ENCODE results near the gene RDX.

The RDX gene

GRCh38 chr11:110249766-110250165, 46.6 kb downstream of the RDX start:
- Histone ChIP-seq H3K9me3 (ENCODE audit: insufficient read depth, low read depth, low read length) (no peaks in the 10 kb centered on the region), H3K79me2 (ENCODE audit: control insufficient read depth, insufficient read depth, low read length, poor library complexity) (no peaks in the 10 kb centered on the region), H3K27ac (ENCODE audit: low read depth, low read length) (no peak overlapping the region), H3K79me1 (ENCODE audit: low read length) (no peaks in the 10 kb centered on the region), H2AK5ac (ENCODE audit: low read length) (no peak overlapping the region), H3K4me2 (ENCODE audit: low read length) (no peak overlapping the region), H3K4me3 (ENCODE audit: low read depth, low read length) (no peak overlapping the region), H3K23ac (ENCODE audit: low read length) (no peak overlapping the region), H3K4ac (ENCODE audit: low read depth, low read length) (no peak overlapping the region), H3K18ac (ENCODE audit: low read length) (no peak overlapping the region), H3K4me1 (ENCODE audit: control insufficient read depth in 1 of 2, insufficient read depth in 2 of 2, low read length in 2 of 2) (no peaks in the 10 kb centered on the region), H2BK120ac (ENCODE audit: insufficient read depth, low read length, poor library complexity) (no peak overlapping the region), H3K36me3 (ENCODE audit: control insufficient read depth in 1 of 2, insufficient read depth in 2 of 2, low read length in 2 of 2) (peaks cover 18 to 37% of the 10 kb centered on the region in 2 experiments), H3K14ac (ENCODE audit: low read length) (no peak overlapping the region), H4K8ac (ENCODE audit: low read depth, low read length) (no peak overlapping the region), H2AFZ (ENCODE audit: insufficient read depth, low read length, poor library complexity) (no peak overlapping the region), H3K27me3 (ENCODE audit: insufficient read depth, low read length) (no peaks in the 10 kb centered on the region), H4K91ac (ENCODE audit: low read depth, low read length) (no peak overlapping the region), H2BK12ac (ENCODE audit: low read length) (no peak overlapping the region), H2BK5ac (ENCODE audit: low read depth, low read length, poor library complexity) (no peak overlapping the region), H4K12ac (ENCODE audit: low read depth, low read length) (no peak overlapping the region), H3K9ac (ENCODE audit: low read length) (no peak overlapping the region)
- DNase-seq = no peak
- WGBS (ENCODE audit: extremely low coverage, insufficient coverage, insufficient read length) = no CpG with 5 or more reads among the region's 5 CpGs

- H4K8ac ChIP-seq (ENCODE audit: low read depth, low read length) = no peak overlapping the region
- no CpG with 5 or more reads among the region's 1 CpG for WGBS (ENCODE audit: extremely low coverage, insufficient coverage, insufficient read length)
- no peak overlapping the region for H3K4ac ChIP-seq (ENCODE audit: low read depth, low read length)
- H3K9me3 ChIP-seq (ENCODE audit: insufficient read depth, low read depth, low read length) = no peaks in the 10 kb centered on the region
- no peak overlapping the region for H3K23ac ChIP-seq (ENCODE audit: low read length)
- H3K4me3 ChIP-seq (ENCODE audit: low read depth, low read length) = no peak overlapping the region
- no peak for DNase-seq
- no peaks in the 10 kb centered on the region for H3K79me1 ChIP-seq (ENCODE audit: low read length)
- H3K36me3 ChIP-seq (ENCODE audit: control insufficient read depth in 1 of 2, insufficient read depth in 2 of 2, low read length in 2 of 2) = peaks cover 15 to 34% of the 10 kb centered on the region in 2 experiments
- no peak overlapping the region for H4K91ac ChIP-seq (ENCODE audit: low read depth, low read length)
- no peak overlapping the region for H2AFZ ChIP-seq (ENCODE audit: insufficient read depth, low read length, poor library complexity)
- H3K4me2 ChIP-seq (ENCODE audit: low read length) = no peak overlapping the region
- H3K4me1 ChIP-seq (ENCODE audit: control insufficient read depth in 1 of 2, insufficient read depth in 2 of 2, low read length in 2 of 2) = no peaks in the 10 kb centered on the region
- H3K27ac ChIP-seq (ENCODE audit: low read depth, low read length) = no peak overlapping the region
- no peak overlapping the region for H2BK12ac ChIP-seq (ENCODE audit: low read length)
- H4K12ac ChIP-seq (ENCODE audit: low read depth, low read length) = no peak overlapping the region
- no peaks in the 10 kb centered on the region for H3K27me3 ChIP-seq (ENCODE audit: insufficient read depth, low read length)
- no peak overlapping the region for H2AK5ac ChIP-seq (ENCODE audit: low read length)
- no peak overlapping the region for H2BK120ac ChIP-seq (ENCODE audit: insufficient read depth, low read length, poor library complexity)
- no peak overlapping the region for H3K18ac ChIP-seq (ENCODE audit: low read length)
- H2BK5ac ChIP-seq (ENCODE audit: low read depth, low read length, poor library complexity) = no peak overlapping the region
- H3K9ac ChIP-seq (ENCODE audit: low read length) = no peak overlapping the region
- no peaks in the 10 kb centered on the region for H3K79me2 ChIP-seq (ENCODE audit: control insufficient read depth, insufficient read depth, low read length, poor library complexity)
- no peak overlapping the region for H3K14ac ChIP-seq (ENCODE audit: low read length)
Measured at GRCh38 chr11:110249066-110249465, 47.3 kb downstream of the RDX start.

- H3K18ac ChIP-seq (ENCODE audit: low read length) = no peak overlapping the region
- no peak overlapping the region for H2BK120ac ChIP-seq (ENCODE audit: insufficient read depth, low read length, poor library complexity)
- H3K4me1 ChIP-seq (ENCODE audit: control insufficient read depth in 1 of 2, insufficient read depth in 2 of 2, low read length in 2 of 2) = no peaks in the 10 kb centered on the region
- no CpG with 5 or more reads among the region's 1 CpG for WGBS (ENCODE audit: extremely low coverage, insufficient coverage, insufficient read length)
- H2AK5ac ChIP-seq (ENCODE audit: low read length) = no peak overlapping the region
- no peak overlapping the region for H4K8ac ChIP-seq (ENCODE audit: low read depth, low read length)
- H3K9me3 ChIP-seq (ENCODE audit: insufficient read depth, low read depth, low read length) = no peaks in the 10 kb centered on the region
- H3K79me2 ChIP-seq (ENCODE audit: control insufficient read depth, insufficient read depth, low read length, poor library complexity) = no peaks in the 10 kb centered on the region
- H3K14ac ChIP-seq (ENCODE audit: low read length) = no peak overlapping the region
- no peak overlapping the region for H2AFZ ChIP-seq (ENCODE audit: insufficient read depth, low read length, poor library complexity)
- H4K91ac ChIP-seq (ENCODE audit: low read depth, low read length) = no peak overlapping the region
- H3K36me3 ChIP-seq (ENCODE audit: control insufficient read depth in 1 of 2, insufficient read depth in 2 of 2, low read length in 2 of 2) = peaks cover 16 to 18% of the 10 kb centered on the region in 2 experiments
- H3K4me3 ChIP-seq (ENCODE audit: low read depth, low read length) = no peak overlapping the region
- H3K9ac ChIP-seq (ENCODE audit: low read length) = no peak overlapping the region
- no peak overlapping the region for H4K12ac ChIP-seq (ENCODE audit: low read depth, low read length)
- H3K79me1 ChIP-seq (ENCODE audit: low read length) = no peaks in the 10 kb centered on the region
- no peak overlapping the region for H2BK12ac ChIP-seq (ENCODE audit: low read length)
- H3K4ac ChIP-seq (ENCODE audit: low read depth, low read length) = no peak overlapping the region
- H2BK5ac ChIP-seq (ENCODE audit: low read depth, low read length, poor library complexity) = no peak overlapping the region
- DNase-seq = no peak
- no peak overlapping the region for H3K27ac ChIP-seq (ENCODE audit: low read depth, low read length)
- no peak overlapping the region for H3K4me2 ChIP-seq (ENCODE audit: low read length)
- H3K23ac ChIP-seq (ENCODE audit: low read length) = no peak overlapping the region
- no peaks in the 10 kb centered on the region for H3K27me3 ChIP-seq (ENCODE audit: insufficient read depth, low read length)
Measured at GRCh38 chr11:110243791-110244190, 52.6 kb downstream of the RDX start.

GRCh38 chr11:110242746-110243145, 53.7 kb downstream of the RDX start:
- no peaks in the 10 kb centered on the region for H3K79me2 ChIP-seq (ENCODE audit: control insufficient read depth, insufficient read depth, low read length, poor library complexity)
- H3K14ac ChIP-seq (ENCODE audit: low read length) = no peak overlapping the region
- H3K18ac ChIP-seq (ENCODE audit: low read length) = no peak overlapping the region
- no peaks in the 10 kb centered on the region for H3K4me1 ChIP-seq (ENCODE audit: control insufficient read depth in 1 of 2, insufficient read depth in 2 of 2, low read length in 2 of 2)
- H3K9me3 ChIP-seq (ENCODE audit: insufficient read depth, low read depth, low read length) = no peaks in the 10 kb centered on the region
- H3K23ac ChIP-seq (ENCODE audit: low read length) = no peak overlapping the region
- H3K4ac ChIP-seq (ENCODE audit: low read depth, low read length) = no peak overlapping the region
- H3K4me2 ChIP-seq (ENCODE audit: low read length) = no peak overlapping the region
- H4K12ac ChIP-seq (ENCODE audit: low read depth, low read length) = no peak overlapping the region
- no peak overlapping the region for H3K27ac ChIP-seq (ENCODE audit: low read depth, low read length)
- H2BK120ac ChIP-seq (ENCODE audit: insufficient read depth, low read length, poor library complexity) = no peak overlapping the region
- DNase-seq = no peak
- peaks cover 19 to 20% of the 10 kb centered on the region in 2 experiments for H3K36me3 ChIP-seq (ENCODE audit: control insufficient read depth in 1 of 2, insufficient read depth in 2 of 2, low read length in 2 of 2)
- no peak overlapping the region for H3K4me3 ChIP-seq (ENCODE audit: low read depth, low read length)
- H2BK5ac ChIP-seq (ENCODE audit: low read depth, low read length, poor library complexity) = no peak overlapping the region
- H4K91ac ChIP-seq (ENCODE audit: low read depth, low read length) = no peak overlapping the region
- no peaks in the 10 kb centered on the region for H3K79me1 ChIP-seq (ENCODE audit: low read length)
- no peak overlapping the region for H2BK12ac ChIP-seq (ENCODE audit: low read length)
- no peak overlapping the region for H2AK5ac ChIP-seq (ENCODE audit: low read length)
- no peak overlapping the region for H2AFZ ChIP-seq (ENCODE audit: insufficient read depth, low read length, poor library complexity)
- no peak overlapping the region for H3K9ac ChIP-seq (ENCODE audit: low read length)
- no peak overlapping the region for H4K8ac ChIP-seq (ENCODE audit: low read depth, low read length)
- no peaks in the 10 kb centered on the region for H3K27me3 ChIP-seq (ENCODE audit: insufficient read depth, low read length)
